H9 (cell line): ENCODE data around the gene ROBO1. TPM values are rescaled to one million over a fixed set of nuclear protein-coding genes. Genes with fewer than 3 reads are reported as not detected.

Source experiments
- DNase-seq: peaks from one replicate; pipeline ENCODE4 v3.0.0-alpha.2; 2017
- H2AFZ ChIP-seq: one replicate; pipeline ENCODE4 v1.6.1; 2013; ENCODE audit warnings: mild to moderate bottlenecking, low read length, control low read depth, moderate library complexity
- H2AK5ac ChIP-seq: 2 replicates; pipeline ENCODE4 v1.6.1; 2013; ENCODE audit warnings: low read length, control low read depth, mixed read lengths; ENCODE audit not compliant: insufficient read length
- H2BK120ac ChIP-seq: one replicate; pipeline ENCODE4 v1.6.1; 2013; ENCODE audit warnings: low read depth, mild to moderate bottlenecking, low read length, control low read depth, inconsistent platforms; ENCODE audit not compliant: poor library complexity, severe bottlenecking
- H2BK12ac ChIP-seq: 2 replicates; pipeline ENCODE4 v1.6.1; 2013; ENCODE audit warnings: low read length, control low read depth, mixed read lengths, low read depth; ENCODE audit not compliant: insufficient read length
- H2BK15ac ChIP-seq: 2 replicates; pipeline ENCODE4 v1.6.1; 2013; ENCODE audit warnings: low read depth, low read length, control low read depth
- H2BK20ac ChIP-seq: one replicate; pipeline ENCODE4 v1.6.1; 2013; ENCODE audit warnings: low read depth, mild to moderate bottlenecking, low read length, control low read depth, inconsistent platforms; ENCODE audit not compliant: poor library complexity, severe bottlenecking
- H2BK5ac ChIP-seq: 2 replicates; pipeline ENCODE4 v1.6.1; 2013; ENCODE audit warnings: low read length, control low read depth, mixed read lengths; ENCODE audit not compliant: insufficient read length
- H3K14ac ChIP-seq: 2 replicates; pipeline ENCODE4 v1.6.1; 2013; ENCODE audit warnings: low read length, control low read depth; ENCODE audit not compliant: insufficient read depth
- H3K18ac ChIP-seq: 2 replicates; pipeline ENCODE4 v1.6.1; 2013; ENCODE audit warnings: low read depth, mild to moderate bottlenecking, mixed read lengths, low read length, control low read depth; ENCODE audit not compliant: insufficient read length
- H3K23ac ChIP-seq: 2 replicates; pipeline ENCODE4 v1.6.1; 2013; ENCODE audit warnings: low read length, control low read depth, mixed read lengths, low read depth; ENCODE audit not compliant: insufficient read length
- H3K23me2 ChIP-seq: 2 replicates; pipeline ENCODE4 v1.6.1; 2013; ENCODE audit warnings: low read depth, mild to moderate bottlenecking, mixed read lengths, low read length, control low read depth; ENCODE audit not compliant: insufficient read length, poor library complexity, severe bottlenecking
- H3K27ac ChIP-seq: 2 replicates; pipeline ENCODE4 v1.5.1; 2013; ENCODE audit warnings: low read length, control low read depth, mixed read lengths, low read depth; ENCODE audit not compliant: insufficient read length
- H3K27me3 ChIP-seq: 2 replicates; pipeline ENCODE4 v1.6.1; 2013; ENCODE audit warnings: low read length, control low read depth, inconsistent platforms; ENCODE audit not compliant: insufficient read depth
- H3K4ac ChIP-seq: 2 replicates; pipeline ENCODE4 v1.6.1; 2013; ENCODE audit warnings: low read depth, mild to moderate bottlenecking, control low read depth, inconsistent platforms, low read length, moderate library complexity
- H3K4me1 ChIP-seq: 2 replicates; pipeline ENCODE4 v1.6.1; 2013; ENCODE audit warnings: low read length, control low read depth, inconsistent platforms; ENCODE audit not compliant: insufficient read depth
- H3K4me2 ChIP-seq: 2 replicates; pipeline ENCODE4 v1.6.1; 2013; ENCODE audit warnings: low read length, control low read depth, mixed read lengths; ENCODE audit not compliant: insufficient read length, insufficient read depth
- H3K56ac ChIP-seq: 2 replicates; pipeline ENCODE4 v1.6.1; 2013; ENCODE audit warnings: low read depth, mild to moderate bottlenecking, mixed read lengths, low read length, control low read depth; ENCODE audit not compliant: insufficient read length
- H3K79me1 ChIP-seq: 2 replicates; pipeline ENCODE4 v1.6.1; 2013; ENCODE audit warnings: low read depth, mild to moderate bottlenecking, moderate library complexity, low read length, control low read depth, inconsistent platforms; ENCODE audit not compliant: insufficient read depth, poor library complexity, severe bottlenecking
- H3K79me2 ChIP-seq: 2 replicates; pipeline ENCODE4 v1.6.1; 2013; ENCODE audit warnings: low read length, control low read depth, inconsistent platforms; ENCODE audit not compliant: insufficient read depth
- H3K9ac ChIP-seq: 2 replicates; pipeline ENCODE4 v1.6.1; 2013; ENCODE audit warnings: low read length, control low read depth, mixed read lengths; ENCODE audit not compliant: insufficient read length; ENCODE audit errors: extremely low read depth
- H3K9me3 ChIP-seq: one replicate; pipeline ENCODE4 v1.6.1; 2013; ENCODE audit warnings: low read depth, low read length, inconsistent platforms; ENCODE audit not compliant: control insufficient read depth
- H3T11ph ChIP-seq: one replicate; pipeline ENCODE4 v1.6.1; 2013; ENCODE audit warnings: mild to moderate bottlenecking, low read length, control low read depth, inconsistent platforms
- H4K20me1 ChIP-seq: one replicate; pipeline ENCODE4 v1.6.1; 2013; ENCODE audit not compliant: control insufficient read depth, insufficient read length, insufficient read depth
- H4K5ac ChIP-seq: 2 replicates; pipeline ENCODE4 v1.6.1; 2013; ENCODE audit warnings: low read depth, mild to moderate bottlenecking, mixed read lengths, low read length, control low read depth; ENCODE audit not compliant: insufficient read length
- H4K8ac ChIP-seq: replicated peaks from 2 replicates; pipeline ENCODE4 v1.6.1; 2013; ENCODE audit warnings: low read length, control low read depth, mixed read lengths, low read depth; ENCODE audit not compliant: insufficient read length
- H4K91ac ChIP-seq: 2 replicates; pipeline ENCODE4 v1.6.1; 2013; ENCODE audit warnings: low read depth, mild to moderate bottlenecking, moderate library complexity, mixed read lengths, low read length, control low read depth; ENCODE audit not compliant: insufficient read length
- H3K27ac Mint-ChIP-seq, 3 experiments: 2 replicates in 2 of 3; 3 replicates in 1 of 3; pipeline ENCODE4 v1.8.0; 2020 to 2021; ENCODE audit warnings: mixed read lengths in 3 of 3, mild to moderate bottlenecking in 1 of 3, moderate library complexity in 1 of 3
- H3K27me3 Mint-ChIP-seq: 2 replicates; pipeline ENCODE4 v1.8.0; 2021; ENCODE audit warnings: low read depth, mild to moderate bottlenecking, moderate library complexity, mixed read lengths
- H3K36me3 Mint-ChIP-seq, 3 experiments: 2 replicates in 2 of 3; 3 replicates in 1 of 3; pipeline ENCODE4 v1.8.0; 2020 to 2021; ENCODE audit warnings: low read depth in 3 of 3, mixed read lengths in 3 of 3; ENCODE audit not compliant: insufficient read depth in 1 of 3
- H3K4me1 Mint-ChIP-seq, 2 experiments: 2 replicates each; pipeline ENCODE4 v1.8.0; 2020; ENCODE audit warnings: mixed read lengths in 2 of 2
- H3K4me3 Mint-ChIP-seq, 2 experiments: 2 replicates in 1 of 2; 3 replicates in 1 of 2; pipeline ENCODE4 v1.8.0; 2020 to 2021; ENCODE audit warnings: mild to moderate bottlenecking in 2 of 2, mixed read lengths in 2 of 2, moderate library complexity in 1 of 2
- H3K9me3 Mint-ChIP-seq, 2 experiments: 2 replicates in 1 of 2; 3 replicates in 1 of 2; pipeline ENCODE4 v1.8.0; 2020; ENCODE audit warnings: mild to moderate bottlenecking in 2 of 2, mixed read lengths in 2 of 2, moderate library complexity in 1 of 2
- WGBS: extraction: QIAGEN DNeasy Blood & Tissue Kit; methylation state at CpG from one replicate; pipeline ENCODE4 v1.1.7; 2013; ENCODE audit warnings: missing lambda C conversion rate, low lambda C conversion rate, mixed read lengths; ENCODE audit not compliant: insufficient read length; ENCODE audit errors: extremely low coverage; 5-methylcytosine and 5-hydroxymethylcytosine counted together
- total RNA-seq: library from RNA; stranded (reverse); gene quantifications from 2 replicates; pipeline ENCODE4 v1.2.1, GENCODE V29; 2021
- TF ChIP-seq, protein P1 (sequence below): fragments of 200-600 bp; sonication (generic); conservative IDR thresholded peaks from 3 replicates; pipeline ENCODE4 v1.8.0; 2021; ENCODE audit warnings: antibody characterized with exemption, mild to moderate bottlenecking

ROBO1 gene
- total RNA-seq, 1 experiment from 2014 or later: 62.7 TPM

DNA sequence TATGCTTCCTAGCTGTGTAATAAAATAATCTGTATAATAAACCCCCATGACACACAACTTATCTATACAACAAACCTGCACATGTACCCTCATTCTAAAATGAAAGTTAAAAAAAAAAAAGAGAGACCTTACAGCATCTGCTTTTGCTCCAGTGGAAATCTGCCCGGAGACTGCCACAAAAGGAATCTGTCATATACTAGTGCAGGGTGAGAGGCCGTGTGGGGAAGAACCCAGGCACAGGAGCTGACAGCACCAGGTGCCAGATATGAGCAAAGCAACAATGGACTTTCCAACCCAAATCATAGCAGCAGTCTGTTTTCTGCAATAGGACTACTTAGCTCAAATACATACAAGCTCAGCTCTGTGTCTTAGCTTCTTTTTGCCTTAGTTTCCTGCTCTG is 346.5 kb downstream of the ROBO1 start:
- Histone ChIP-seq H2BK20ac (no peak overlapping the region), H4K91ac (no peak overlapping the region)

More for the DNA sequence above, 346.5 kb downstream of the ROBO1 start:
- Mint-ChIP-seq H3K27ac (no peak overlapping the region), H3K36me3 (no peaks in the 10 kb centered on the region), H3K27me3 (no peaks in the 10 kb centered on the region), H3K4me3 (no peak overlapping the region), H3K9me3 (no peaks in the 10 kb centered on the region), H3K4me1 (no peaks in the 10 kb centered on the region)
- no peaks in the 10 kb centered on the region for H3K4me1 ChIP-seq
- H2BK15ac ChIP-seq: no peak overlapping the region
- no peak overlapping the region for H4K5ac ChIP-seq
- H4K20me1 ChIP-seq: no peaks in the 10 kb centered on the region
- no peak overlapping the region for H3T11ph ChIP-seq
- no CpG with 5 or more reads among the region's 2 CpGs for WGBS
- H3K4me2 ChIP-seq: no peak overlapping the region
- H3K9ac ChIP-seq: no peak overlapping the region
- no peak overlapping the region for H3K14ac ChIP-seq
- H2BK120ac ChIP-seq: no peak overlapping the region
- DNase-seq: no peak
- H3K79me2 ChIP-seq: no peaks in the 10 kb centered on the region
- no peaks in the 10 kb centered on the region for H3K27me3 ChIP-seq
- H3K27ac ChIP-seq: no peak overlapping the region
- no peak overlapping the region for H2BK5ac ChIP-seq
- no peak overlapping the region for H3K56ac ChIP-seq
- H3K23me2 ChIP-seq: no peaks in the 10 kb centered on the region
- H3K23ac ChIP-seq: no peak overlapping the region
- H3K18ac ChIP-seq: no peak overlapping the region
- no peak overlapping the region for H3K4ac ChIP-seq
- no peak overlapping the region for H2AFZ ChIP-seq
- no peaks in the 10 kb centered on the region for H3K79me1 ChIP-seq
- no peaks in the 10 kb centered on the region for H3K9me3 ChIP-seq
- H4K8ac ChIP-seq: no peak overlapping the region
- no peak overlapping the region for H2BK12ac ChIP-seq
- TF ChIP-seq, protein P1, sequence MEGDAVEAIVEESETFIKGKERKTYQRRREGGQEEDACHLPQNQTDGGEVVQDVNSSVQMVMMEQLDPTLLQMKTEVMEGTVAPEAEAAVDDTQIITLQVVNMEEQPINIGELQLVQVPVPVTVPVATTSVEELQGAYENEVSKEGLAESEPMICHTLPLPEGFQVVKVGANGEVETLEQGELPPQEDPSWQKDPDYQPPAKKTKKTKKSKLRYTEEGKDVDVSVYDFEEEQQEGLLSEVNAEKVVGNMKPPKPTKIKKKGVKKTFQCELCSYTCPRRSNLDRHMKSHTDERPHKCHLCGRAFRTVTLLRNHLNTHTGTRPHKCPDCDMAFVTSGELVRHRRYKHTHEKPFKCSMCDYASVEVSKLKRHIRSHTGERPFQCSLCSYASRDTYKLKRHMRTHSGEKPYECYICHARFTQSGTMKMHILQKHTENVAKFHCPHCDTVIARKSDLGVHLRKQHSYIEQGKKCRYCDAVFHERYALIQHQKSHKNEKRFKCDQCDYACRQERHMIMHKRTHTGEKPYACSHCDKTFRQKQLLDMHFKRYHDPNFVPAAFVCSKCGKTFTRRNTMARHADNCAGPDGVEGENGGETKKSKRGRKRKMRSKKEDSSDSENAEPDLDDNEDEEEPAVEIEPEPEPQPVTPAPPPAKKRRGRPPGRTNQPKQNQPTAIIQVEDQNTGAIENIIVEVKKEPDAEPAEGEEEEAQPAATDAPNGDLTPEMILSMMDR: no peak
- H2AK5ac ChIP-seq: no peak overlapping the region
